K562 (cell line): ENCODE results near the gene ACOD1. TPM values are rescaled to one million over a fixed set of nuclear protein-coding genes. Genes with fewer than 3 reads are reported as not detected.

Experiments
- ATAC-seq: fragments of 200-7000 bp; cut with Tn5 transposase; 3 replicates; pipeline ENCODE4 v1.9.1; 2020; ENCODE audit warnings: moderate library complexity
- BruUV-seq: library from RNA; stranded (reverse); fragments of 400-500 nt; replicated peaks from 2 replicates; lab custom pipeline; 2021; lab: Mats Ljungman, UMichigan
- CTCF ChIA-PET: fragments of 300-600 bp; formaldehyde crosslinking; extraction: SDS; loops from one replicate; lab custom pipeline; 2021; ENCODE audit warnings: low intra/inter-chr PET ratio; lab: Yijun Ruan, JAX
- POLR2A ChIA-PET: fragments of 300-600, 350-650 bp; sonication (Branson Sonifier 250); formaldehyde crosslinking; extraction: SDS; loops from one replicate; lab custom pipeline; 2021; ENCODE audit warnings: antibody characterized with exemption, inconsistent platforms; lab: Yijun Ruan, JAX
- DNase-seq, 4 experiments: peaks; one replicate each; pipeline versions ENCODE4 v3.0.0 to v3.0.0-alpha.2; 2011 to 2018; ENCODE audit warnings: low spot score in 3 of 4, mixed read lengths in 3 of 4; ENCODE audit errors: extremely low read depth in 1 of 4
- FAIRE-seq: peaks from 2 replicates; lab custom pipeline; 2011; peaks lifted over from hg19 to GRCh38; lab: Jason Lieb, UNC
- H2AFZ ChIP-seq: 2 replicates; pipeline ENCODE4 v1.6.0; 2011; ENCODE audit warnings: low read depth, low read length, control low read depth, inconsistent platforms
- H3K27ac ChIP-seq: fragments of 200-600 bp; 3 replicates; pipeline ENCODE4 v1.8.0; 2011; ENCODE audit warnings: low read depth, mild to moderate bottlenecking, control low read depth, inconsistent platforms, low read length, moderate library complexity, mixed read lengths; ENCODE audit errors: extremely low read depth
- H3K27me3 ChIP-seq, 2 experiments: fragments of 300-600 bp in 1 of 2; 2 replicates in 1 of 2; 3 replicates in 1 of 2; pipeline versions ENCODE4 v1.6.0 to v1.8.0; 2011; ENCODE audit warnings: inconsistent platforms in 2 of 2, low read length in 2 of 2, mild to moderate bottlenecking in 1 of 2, mixed read lengths in 1 of 2, moderate library complexity in 1 of 2; ENCODE audit not compliant: control insufficient read depth in 2 of 2, insufficient read depth in 2 of 2
- H3K36me3 ChIP-seq: fragments of 300-600 bp; 3 replicates; pipeline ENCODE4 v1.8.0; 2011; ENCODE audit warnings: mild to moderate bottlenecking, low read length, inconsistent platforms; ENCODE audit not compliant: control insufficient read depth, insufficient read depth
- H3K4me1 ChIP-seq, 2 experiments: fragments of 200-600 bp in 1 of 2; replicated peaks in 1 of 2; 2 replicates in 1 of 2; 3 replicates in 1 of 2; pipeline versions ENCODE4 v1.5.1 to v1.8.0; 2011; ENCODE audit warnings: inconsistent platforms in 2 of 2, low read length in 2 of 2, mild to moderate bottlenecking in 1 of 2, mixed read lengths in 1 of 2, moderate library complexity in 1 of 2; ENCODE audit not compliant: control insufficient read depth in 2 of 2, insufficient read depth in 2 of 2
- H3K4me2 ChIP-seq: 2 replicates; pipeline ENCODE4 v1.6.1; 2011; ENCODE audit warnings: low read length, control low read depth, inconsistent platforms, mixed read lengths; ENCODE audit not compliant: insufficient read depth
- H3K4me3 ChIP-seq: fragments of 200-600 bp; sonication (generic), shearing (Covaris generic); 2 replicates; pipeline ENCODE4 v1.5.1; 2016; ENCODE audit warnings: control low read depth, inconsistent platforms
- H3K79me2 ChIP-seq: fragments of 200-600 bp; 3 replicates; pipeline ENCODE4 v1.8.0; 2011; ENCODE audit warnings: low read length, inconsistent platforms; ENCODE audit not compliant: control insufficient read depth, insufficient read depth
- H3K9ac ChIP-seq, 2 experiments: 2 replicates each; pipeline versions ENCODE4 v1.6.0 to v1.6.1; 2011; ENCODE audit warnings: low read depth in 2 of 2, low read length in 2 of 2, control low read depth in 1 of 2, inconsistent platforms in 1 of 2, mild to moderate bottlenecking in 1 of 2, mixed read lengths in 1 of 2; ENCODE audit not compliant: insufficient read depth in 1 of 2
- H3K9me1 ChIP-seq: one replicate; pipeline ENCODE4 v1.6.0; 2011; ENCODE audit warnings: inconsistent platforms, mild to moderate bottlenecking, low read length, moderate library complexity; ENCODE audit not compliant: control insufficient read depth, insufficient read depth
- H3K9me3 ChIP-seq: replicated peaks from 2 replicates; pipeline ENCODE4 v1.5.1; 2011; ENCODE audit warnings: low read depth, low read length, inconsistent platforms; ENCODE audit not compliant: control insufficient read depth, insufficient read depth
- H4K20me1 ChIP-seq: replicated peaks from 2 replicates; pipeline ENCODE4 v1.6.1; 2011; ENCODE audit warnings: low read length, inconsistent platforms, mixed read lengths; ENCODE audit not compliant: control insufficient read depth, insufficient read depth
- BMI1 ChIP-seq: fragments of 150-350 bp; IDR thresholded peaks from 2 replicates; pipeline ENCODE4 v1.6.1; 2014; ENCODE audit warnings: low read length
- CREM ChIP-seq: IDR thresholded peaks from 2 replicates; pipeline ENCODE4 v1.6.1; 2014; ENCODE audit warnings: antibody characterized with exemption, low read depth
- KLF1 ChIP-seq: fragments of 450-650 bp; IDR thresholded peaks from 2 replicates; pipeline ENCODE4 v1.6.1; 2016; ENCODE audit warnings: missing genetic modification characterization, missing compliant biosample characterization
- KLF6 ChIP-seq: fragments of 250-450 bp; sonication (Bioruptor Pico); IDR thresholded peaks from 2 replicates; pipeline ENCODE4 v1.4.0; 2020; ENCODE audit warnings: mild to moderate bottlenecking, moderate library complexity, borderline replicate concordance
- MCM3 ChIP-seq: fragments of 450-650 bp; IDR thresholded peaks from 2 replicates; pipeline ENCODE4 v1.6.1; 2016
- MCM7 ChIP-seq, 2 experiments: fragments of 450-650 bp; IDR thresholded peaks; 2 replicates each; pipeline ENCODE4 v1.6.1; 2016 to 2018
- NFIC ChIP-seq: fragments of 450-650 bp; IDR thresholded peaks from 2 replicates; pipeline ENCODE4 v1.6.1; 2017; ENCODE audit warnings: mild to moderate bottlenecking, inconsistent platforms
- POLR2A ChIP-seq: fragments of 450-650 bp; conservative IDR thresholded peaks from 2 replicates; pipeline ENCODE4 v1.6.1; 2016
- PRMT5 ChIP-seq: sonication (generic); formaldehyde crosslinking; IDR thresholded peaks from 2 replicates; pipeline ENCODE4 v1.5.0; 2020; ENCODE audit warnings: missing genetic modification reagents
- RCOR1 ChIP-seq, 2 experiments: IDR thresholded peaks; 2 replicates each; pipeline ENCODE4 v1.6.1; 2012; ENCODE audit warnings: low read depth in 2 of 2, low read length in 2 of 2, borderline replicate concordance in 1 of 2, improper control_type of control experiment in 1 of 2
- TRIM24 ChIP-seq, 2 experiments: fragments of 450-650 bp; IDR thresholded peaks; 2 replicates each; pipeline ENCODE4 v1.6.1; 2016
- ZNF146 ChIP-seq: IDR thresholded peaks from one replicate; pipeline ENCODE4 v1.6.1; 2018; ENCODE audit warnings: missing compliant biosample characterization; ENCODE audit not compliant: unreplicated experiment
- ZSCAN29 ChIP-seq: fragments of 450-650 bp; IDR thresholded peaks from 2 replicates; pipeline ENCODE4 v1.6.1; 2017
- WGBS: fragments of 100-300 bp; shearing (Covaris generic); methylation state at CpG from one replicate; pipeline ENCODE4 v1.1.6; 2016; ENCODE audit warnings: low coverage, mixed read lengths; ENCODE audit not compliant: insufficient coverage; ENCODE audit errors: missing lambda C conversion rate; 5-methylcytosine and 5-hydroxymethylcytosine counted together
- in situ Hi-C: fragments of 300-500 bp; cut with MboI; formaldehyde crosslinking; loops from 4 replicates; pipeline ENCODE4 v1.15.0; 2018; ENCODE audit warnings: inconsistent platforms, mixed read lengths
- intact Hi-C: fragments of 100-400 bp; cut with micrococcal nuclease; formaldehyde crosslinking; loops from 2 replicates; pipeline ENCODE4 v1.14.2; 2022
- polyA plus RNA-seq, 8 experiments: library from polyadenylated mRNA; depleted of rRNA in 4 of 8; stranded (reverse) in 5 of 8; unstranded in 3 of 8; fragments of >200 nt; fragmentation: Nextera tagmentation in 2 of 8; fragmentation: Illumina TruSeq in 1 of 8; extraction: Ambion mirVana in 2 of 8; extraction: Trizol in 1 of 8; gene quantifications; 2 replicates each; pipeline versions ENCODE4 v1.2.1 to v1.2.3, GENCODE V29; 2011 to 2014; ENCODE audit warnings: inconsistent platforms in 1 of 8, missing spikeins in 1 of 8
- total RNA-seq, 7 experiments: library from RNA; depleted of rRNA in 6 of 7; stranded (reverse); fragments of >200 nt in 6 of 7; fragmentation: Illumina TruSeq in 2 of 7; extraction: Trizol in 2 of 7; gene quantifications; 2 replicates each; pipeline versions ENCODE4 v1.2.1 to v1.2.3, GENCODE V29; 2011 to 2021; ENCODE audit warnings: low replicate concordance in 1 of 7
- TF ChIP-seq, protein P1 (sequence below): fragments of 450-650 bp; formaldehyde crosslinking; IDR thresholded peaks from 2 replicates; pipeline ENCODE4 v1.4.0; 2020; ENCODE audit warnings: mild to moderate bottlenecking, moderate library complexity
- TF ChIP-seq, protein P2 (sequence below), 2 experiments: fragments of 450-650 bp in 1 of 2; IDR thresholded peaks; 2 replicates each; pipeline ENCODE4 v1.6.1; 2011 to 2017; ENCODE audit warnings: low read depth in 2 of 2, antibody characterized with exemption in 1 of 2, borderline replicate concordance in 1 of 2, low read length in 1 of 2, mild to moderate bottlenecking in 1 of 2, mixed read lengths in 1 of 2; ENCODE audit not compliant: control insufficient read depth in 1 of 2
- TF ChIP-seq, protein P3 (sequence below): fragments of 250-450 bp; sonication (Bioruptor Pico); IDR thresholded peaks from 2 replicates; pipeline ENCODE4 v1.4.0; 2020; ENCODE audit warnings: mild to moderate bottlenecking, moderate library complexity

ACOD1 gene
- total and polyA plus RNA-seq, 9 of the 15 experiments (the other 6 are each of a cell fraction or from before 2014, with no cell fraction given): not detected

DNA sequence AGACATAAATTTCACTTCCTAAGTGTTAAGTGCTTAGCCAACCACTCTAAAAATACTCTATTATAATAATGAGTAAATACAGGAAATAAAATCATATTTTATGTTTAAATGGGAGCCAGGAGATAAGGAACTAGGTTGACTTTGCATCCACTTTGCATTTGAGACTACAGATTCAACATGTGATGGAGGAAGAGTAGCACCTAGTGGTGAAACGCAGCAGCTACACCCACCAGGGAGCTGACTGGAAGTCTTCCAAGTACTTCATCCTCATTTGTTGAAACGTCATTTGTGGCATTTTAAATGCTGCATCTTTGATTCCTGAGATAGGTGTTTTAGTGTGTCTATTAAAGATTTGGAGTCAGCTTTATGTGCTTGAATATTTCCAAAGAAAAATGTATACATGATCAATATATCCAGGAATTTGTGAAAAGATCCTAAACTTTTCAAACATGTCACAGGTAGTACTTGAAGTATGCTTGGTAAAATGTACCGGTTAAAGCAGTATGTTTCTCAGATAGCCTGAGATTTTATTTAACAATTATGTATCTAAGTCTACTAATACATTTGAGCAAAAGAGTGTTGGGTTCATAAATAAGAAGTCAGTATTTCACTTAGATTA lies 44.7 kb upstream of the ACOD1 start:
- in situ Hi-C loops: loop anchor here (10.0 to 25.0 kb wide), 3 partner anchors 1041 to 1349 kb away; no protein-coding TSS in a partner anchor
- TF ChIP-seq MCM3 (no peak), CREM (0 out of 2 replicates have a peak, but pooled peaks have one; percentile 17), RCOR1 (IDR thresholded peaks at IDR 0.05; ENCODE audit: borderline replicate concordance in 1 of 2, low read depth in 2 of 2, low read length in 2 of 2) (no peak), POLR2A (no peak), MCM7 (IDR thresholded peaks at IDR 0.05) (no peak), NFIC (peak; percentile 77), ZNF146 (CRISPR knock-in tag) (no peak), KLF6 (CRISPR knock-in tag) (no peak), KLF1 (tag) (no peak), ZSCAN29 (no peak), PRMT5 (CRISPR knock-in tag) (no peak), TRIM24 (IDR thresholded peaks at IDR 0.05) (no peak), BMI1 (no peak)
- TF ChIP-seq, protein P1, sequence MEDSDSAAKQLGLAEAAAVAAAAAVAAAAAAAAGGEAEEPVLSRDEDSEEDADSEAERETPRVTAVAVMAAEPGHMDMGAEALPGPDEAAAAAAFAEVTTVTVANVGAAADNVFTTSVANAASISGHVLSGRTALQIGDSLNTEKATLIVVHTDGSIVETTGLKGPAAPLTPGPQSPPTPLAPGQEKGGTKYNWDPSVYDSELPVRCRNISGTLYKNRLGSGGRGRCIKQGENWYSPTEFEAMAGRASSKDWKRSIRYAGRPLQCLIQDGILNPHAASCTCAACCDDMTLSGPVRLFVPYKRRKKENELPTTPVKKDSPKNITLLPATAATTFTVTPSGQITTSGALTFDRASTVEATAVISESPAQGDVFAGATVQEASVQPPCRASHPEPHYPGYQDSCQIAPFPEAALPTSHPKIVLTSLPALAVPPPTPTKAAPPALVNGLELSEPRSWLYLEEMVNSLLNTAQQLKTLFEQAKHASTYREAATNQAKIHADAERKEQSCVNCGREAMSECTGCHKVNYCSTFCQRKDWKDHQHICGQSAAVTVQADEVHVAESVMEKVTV (CRISPR knock-in tag): peak; percentile 62
- TF ChIP-seq, protein P2, sequence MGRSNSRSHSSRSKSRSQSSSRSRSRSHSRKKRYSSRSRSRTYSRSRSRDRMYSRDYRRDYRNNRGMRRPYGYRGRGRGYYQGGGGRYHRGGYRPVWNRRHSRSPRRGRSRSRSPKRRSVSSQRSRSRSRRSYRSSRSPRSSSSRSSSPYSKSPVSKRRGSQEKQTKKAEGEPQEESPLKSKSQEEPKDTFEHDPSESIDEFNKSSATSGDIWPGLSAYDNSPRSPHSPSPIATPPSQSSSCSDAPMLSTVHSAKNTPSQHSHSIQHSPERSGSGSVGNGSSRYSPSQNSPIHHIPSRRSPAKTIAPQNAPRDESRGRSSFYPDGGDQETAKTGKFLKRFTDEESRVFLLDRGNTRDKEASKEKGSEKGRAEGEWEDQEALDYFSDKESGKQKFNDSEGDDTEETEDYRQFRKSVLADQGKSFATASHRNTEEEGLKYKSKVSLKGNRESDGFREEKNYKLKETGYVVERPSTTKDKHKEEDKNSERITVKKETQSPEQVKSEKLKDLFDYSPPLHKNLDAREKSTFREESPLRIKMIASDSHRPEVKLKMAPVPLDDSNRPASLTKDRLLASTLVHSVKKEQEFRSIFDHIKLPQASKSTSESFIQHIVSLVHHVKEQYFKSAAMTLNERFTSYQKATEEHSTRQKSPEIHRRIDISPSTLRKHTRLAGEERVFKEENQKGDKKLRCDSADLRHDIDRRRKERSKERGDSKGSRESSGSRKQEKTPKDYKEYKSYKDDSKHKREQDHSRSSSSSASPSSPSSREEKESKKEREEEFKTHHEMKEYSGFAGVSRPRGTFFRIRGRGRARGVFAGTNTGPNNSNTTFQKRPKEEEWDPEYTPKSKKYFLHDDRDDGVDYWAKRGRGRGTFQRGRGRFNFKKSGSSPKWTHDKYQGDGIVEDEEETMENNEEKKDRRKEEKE (IDR thresholded peaks at IDR 0.05; ENCODE audit: borderline replicate concordance in 1 of 2, control insufficient read depth in 1 of 2, low read depth in 2 of 2, low read length in 1 of 2): no peak
- TF ChIP-seq, protein P3, sequence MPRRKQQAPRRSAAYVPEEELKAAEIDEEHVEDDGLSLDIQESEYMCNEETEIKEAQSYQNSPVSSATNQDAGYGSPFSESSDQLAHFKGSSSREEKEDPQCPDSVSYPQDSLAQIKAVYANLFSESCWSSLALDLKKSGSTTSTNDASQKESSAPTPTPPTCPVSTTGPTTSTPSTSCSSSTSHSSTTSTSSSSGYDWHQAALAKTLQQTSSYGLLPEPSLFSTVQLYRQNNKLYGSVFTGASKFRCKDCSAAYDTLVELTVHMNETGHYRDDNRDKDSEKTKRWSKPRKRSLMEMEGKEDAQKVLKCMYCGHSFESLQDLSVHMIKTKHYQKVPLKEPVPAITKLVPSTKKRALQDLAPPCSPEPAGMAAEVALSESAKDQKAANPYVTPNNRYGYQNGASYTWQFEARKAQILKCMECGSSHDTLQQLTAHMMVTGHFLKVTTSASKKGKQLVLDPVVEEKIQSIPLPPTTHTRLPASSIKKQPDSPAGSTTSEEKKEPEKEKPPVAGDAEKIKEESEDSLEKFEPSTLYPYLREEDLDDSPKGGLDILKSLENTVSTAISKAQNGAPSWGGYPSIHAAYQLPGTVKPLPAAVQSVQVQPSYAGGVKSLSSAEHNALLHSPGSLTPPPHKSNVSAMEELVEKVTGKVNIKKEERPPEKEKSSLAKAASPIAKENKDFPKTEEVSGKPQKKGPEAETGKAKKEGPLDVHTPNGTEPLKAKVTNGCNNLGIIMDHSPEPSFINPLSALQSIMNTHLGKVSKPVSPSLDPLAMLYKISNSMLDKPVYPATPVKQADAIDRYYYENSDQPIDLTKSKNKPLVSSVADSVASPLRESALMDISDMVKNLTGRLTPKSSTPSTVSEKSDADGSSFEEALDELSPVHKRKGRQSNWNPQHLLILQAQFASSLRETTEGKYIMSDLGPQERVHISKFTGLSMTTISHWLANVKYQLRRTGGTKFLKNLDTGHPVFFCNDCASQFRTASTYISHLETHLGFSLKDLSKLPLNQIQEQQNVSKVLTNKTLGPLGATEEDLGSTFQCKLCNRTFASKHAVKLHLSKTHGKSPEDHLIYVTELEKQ (CRISPR knock-in tag): no peak

More for the DNA sequence above, 44.7 kb upstream of the ACOD1 start:
- H3K4me1 ChIP-seq: 0 out of 5 replicates have a peak, but pooled peaks cover 0 to 3% of the 10 kb centered on the region in 2 experiments
- H3K9me1 ChIP-seq: no peaks in the 10 kb centered on the region
- H3K27ac ChIP-seq: no peak overlapping the region
- H2AFZ ChIP-seq: no peak overlapping the region
- no peak overlapping the region for H3K4me3 ChIP-seq
- ChIA-PET CTCF (interaction anchor here (0.6 to 1.1 kb wide), 4 partner anchors 208 to 1206 kb away, joined by 3 to 4 read pairs (median 3); no protein-coding TSS in a partner anchor), POLR2A (interaction anchor here (0.5 kb wide), 1 partner anchor 109 kb away, joined by 3 read pairs; no protein-coding TSS in a partner anchor)
- H4K20me1 ChIP-seq: no peaks in the 10 kb centered on the region
- ATAC-seq (peak; percentile 89), FAIRE-seq (peak; percentile 96), DNase-seq (peak; percentile 53 to 68 (median 65))
- no peaks in the 10 kb centered on the region for H3K27me3 ChIP-seq
- H3K79me2 ChIP-seq: no peaks in the 10 kb centered on the region
- BruUV-seq: no TSS peak
- no peak overlapping the region for H3K9ac ChIP-seq
- intact Hi-C loops: loop anchor here (1.0 to 10.0 kb wide), 5 partner anchors 77 to 1209 kb away; no protein-coding TSS in a partner anchor
- no peak overlapping the region for H3K4me2 ChIP-seq
- H3K9me3 ChIP-seq: no peaks in the 10 kb centered on the region
- no peaks in the 10 kb centered on the region for H3K36me3 ChIP-seq
- 0% methylated on average over 3 of the region's 3 CpGs for WGBS
